ENCODE data around the gene SPEF2. TPM values are rescaled to one million over a fixed set of nuclear protein-coding genes. Genes with fewer than 3 reads are reported as not detected.

Gene SPEF2
- total and polyA plus RNA-seq, 10 of the 15 experiments (the other 5 are each of a cell fraction or from before 2014, with no cell fraction given): 0.03 to 2.0 (median 0.07) TPM; not detected in 3

DNA sequence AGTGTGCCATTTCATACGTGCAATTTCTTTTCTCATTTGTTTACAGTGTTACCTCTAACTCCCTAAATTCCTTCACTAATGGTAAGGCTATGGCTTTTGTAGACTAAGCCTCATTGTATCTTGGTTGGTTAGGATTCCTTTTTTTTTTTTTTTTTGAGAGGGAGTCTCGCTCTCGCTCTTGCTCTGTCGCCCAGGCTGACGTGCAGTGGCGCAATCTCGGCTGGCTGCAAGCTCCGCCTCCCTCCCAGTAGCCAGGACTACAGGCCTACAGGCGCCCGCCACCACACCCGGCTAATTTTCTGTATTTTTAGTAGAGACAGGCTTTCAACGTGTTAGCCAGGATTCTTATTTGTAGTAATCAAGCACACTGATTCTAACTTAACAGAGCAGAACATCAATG, 57.7 kb downstream of the SPEF2 start:
- no peaks in the 10 kb centered on the region for H3K79me2 ChIP-seq (ENCODE audit: control insufficient read depth, insufficient read depth, low read length)
- H3K9me3 ChIP-seq (replicated peaks; ENCODE audit: control insufficient read depth, insufficient read depth, low read length): no peaks in the 10 kb centered on the region
- TF ChIP-seq SIX5 (IDR thresholded peaks at IDR 0.05; ENCODE audit: low read depth, low read length, severe bottlenecking) (no peak), TAF1 (IDR thresholded peaks at IDR 0.05; ENCODE audit: borderline replicate concordance, low read depth, low read length) (no peak), SRF (IDR thresholded peaks at IDR 0.05; ENCODE audit: low read depth in 2 of 2, low read length in 2 of 2) (no peak), CREB1 (IDR thresholded peaks at IDR 0.05; ENCODE audit: low read depth) (no peak), CBX5 (IDR thresholded peaks at IDR 0.05; ENCODE audit: low read depth) (no peak), YY1 (IDR thresholded peaks at IDR 0.05; ENCODE audit: low read depth, low read length) (no peak), TBL1XR1 (IDR thresholded peaks at IDR 0.05; ENCODE audit: low read depth, low read length) (no peak), ASH2L (IDR thresholded peaks at IDR 0.05; ENCODE audit: borderline replicate concordance, low read depth) (no peak), ETV6 (conservative IDR thresholded peaks at IDR 0.05 in 1 of 2, IDR thresholded peaks at IDR 0.05 in 1 of 2; ENCODE audit: borderline replicate concordance in 1 of 2, low read depth in 1 of 2) (no peak)
- TF ChIP-seq, protein P1, sequence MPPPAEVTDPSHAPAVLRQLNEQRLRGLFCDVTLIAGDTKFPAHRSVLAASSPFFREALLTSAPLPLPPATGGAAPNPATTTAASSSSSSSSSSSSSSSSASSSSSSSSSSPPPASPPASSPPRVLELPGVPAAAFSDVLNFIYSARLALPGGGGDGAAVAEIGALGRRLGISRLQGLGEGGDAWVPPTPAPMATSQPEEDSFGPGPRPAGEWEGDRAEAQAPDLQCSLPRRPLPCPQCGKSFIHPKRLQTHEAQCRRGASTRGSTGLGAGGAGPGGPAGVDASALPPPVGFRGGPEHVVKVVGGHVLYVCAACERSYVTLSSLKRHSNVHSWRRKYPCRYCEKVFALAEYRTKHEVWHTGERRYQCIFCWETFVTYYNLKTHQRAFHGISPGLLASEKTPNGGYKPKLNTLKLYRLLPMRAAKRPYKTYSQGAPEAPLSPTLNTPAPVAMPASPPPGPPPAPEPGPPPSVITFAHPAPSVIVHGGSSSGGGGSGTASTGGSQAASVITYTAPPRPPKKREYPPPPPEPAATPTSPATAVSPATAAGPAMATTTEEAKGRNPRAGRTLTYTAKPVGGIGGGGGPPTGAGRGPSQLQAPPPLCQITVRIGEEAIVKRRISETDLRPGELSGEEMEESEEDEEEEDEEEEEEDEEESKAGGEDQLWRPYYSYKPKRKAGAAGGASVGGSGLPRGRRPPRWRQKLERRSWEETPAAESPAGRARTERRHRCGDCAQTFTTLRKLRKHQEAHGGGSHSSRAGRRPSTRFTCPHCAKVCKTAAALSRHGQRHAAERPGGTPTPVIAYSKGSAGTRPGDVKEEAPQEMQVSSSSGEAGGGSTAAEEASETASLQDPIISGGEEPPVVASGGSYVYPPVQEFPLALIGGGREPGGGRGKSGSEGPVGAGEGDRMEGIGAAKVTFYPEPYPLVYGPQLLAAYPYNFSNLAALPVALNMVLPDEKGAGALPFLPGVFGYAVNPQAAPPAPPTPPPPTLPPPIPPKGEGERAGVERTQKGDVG (CRISPR knock-in tag; IDR thresholded peaks at IDR 0.05): no peak
- no peak overlapping the region for H2AFZ ChIP-seq (ENCODE audit: control insufficient read depth, low read depth, low read length)
- DNase-seq (ENCODE audit: low read depth, low spot score) (no peak), ATAC-seq (no peak), FAIRE-seq (no peak)
- no peak overlapping the region for H3K4me3 ChIP-seq
- WGBS (ENCODE audit: insufficient coverage, insufficient replicate concordance, low lambda C conversion rate, missing lambda C conversion rate): 43% methylated on average over 6 of the region's 12 CpGs
- CTCF ChIA-PET: interaction anchor here (1.1 kb wide), 1 partner anchor 35 kb away, joined by 3 read pairs; no protein-coding TSS in a partner anchor
- H3K36me3 ChIP-seq (ENCODE audit: control insufficient read depth in 2 of 2, insufficient read depth in 2 of 2, low read length in 1 of 2): no peaks in the 10 kb centered on the region
- H3K27me3 ChIP-seq (replicated peaks in 1 of 2; ENCODE audit: control insufficient read depth in 2 of 2, insufficient read depth in 2 of 2, low read length in 1 of 2): no peaks in the 10 kb centered on the region
- SMC1A ChIA-PET (ENCODE audit: uncharacterized antibody, unreplicated experiment): no interaction called here
- H3K4me1 ChIP-seq (ENCODE audit: control insufficient read depth, insufficient read depth, low read length): no peaks in the 10 kb centered on the region
- in situ Hi-C loops (cut with MboI): no loop called here
- no peak overlapping the region for H3K27ac ChIP-seq (ENCODE audit: control insufficient read depth, insufficient read depth)
- intact Hi-C loops (cut with micrococcal nuclease; ENCODE audit: unreplicated experiment): no loop called here
- H4K20me1 ChIP-seq (ENCODE audit: control insufficient read depth, insufficient read depth): no peaks in the 10 kb centered on the region
- no peak overlapping the region for H3K9ac ChIP-seq (ENCODE audit: control insufficient read depth, insufficient read depth, low read length)
- POLR2A ChIA-PET: no interaction called here
- RAD21 ChIA-PET (ENCODE audit: unreplicated experiment): no interaction called here
- H3K4me2 ChIP-seq (ENCODE audit: control insufficient read depth, insufficient read depth): no peak overlapping the region
- no TSS peak for BruUV-seq (replicated peaks)
